Activated CD4-positive, alpha-beta T cell treated with anti-CD3 and anti-CD28 coated beads for 1 hour (primary cell): Measurements from ENCODE around the gene CTCF.

Experiments used
- DNase-seq: peaks from one replicate; pipeline ENCODE4 v3.0.0-alpha.2; 2020

CTCF gene

GRCh38 chr16:67666559-67667452, 104.5 kb downstream of the CTCF start, which contains the start of the genes C16orf86 and ENKD1:
Gene C16orf86 (plus strand): TSS chr16:67666814. CDS start chr16:67666971, 157 bp downstream.
Gene ENKD1 (minus strand): TSS chr16:67666750. CDS start chr16:67666442, 308 bp downstream.
- peak; percentile 75 for DNase-seq

- no peak for DNase-seq
These were observed 105.1 kb downstream of the CTCF start for GRCh38 chr16:67667453-67667816.

DNA sequence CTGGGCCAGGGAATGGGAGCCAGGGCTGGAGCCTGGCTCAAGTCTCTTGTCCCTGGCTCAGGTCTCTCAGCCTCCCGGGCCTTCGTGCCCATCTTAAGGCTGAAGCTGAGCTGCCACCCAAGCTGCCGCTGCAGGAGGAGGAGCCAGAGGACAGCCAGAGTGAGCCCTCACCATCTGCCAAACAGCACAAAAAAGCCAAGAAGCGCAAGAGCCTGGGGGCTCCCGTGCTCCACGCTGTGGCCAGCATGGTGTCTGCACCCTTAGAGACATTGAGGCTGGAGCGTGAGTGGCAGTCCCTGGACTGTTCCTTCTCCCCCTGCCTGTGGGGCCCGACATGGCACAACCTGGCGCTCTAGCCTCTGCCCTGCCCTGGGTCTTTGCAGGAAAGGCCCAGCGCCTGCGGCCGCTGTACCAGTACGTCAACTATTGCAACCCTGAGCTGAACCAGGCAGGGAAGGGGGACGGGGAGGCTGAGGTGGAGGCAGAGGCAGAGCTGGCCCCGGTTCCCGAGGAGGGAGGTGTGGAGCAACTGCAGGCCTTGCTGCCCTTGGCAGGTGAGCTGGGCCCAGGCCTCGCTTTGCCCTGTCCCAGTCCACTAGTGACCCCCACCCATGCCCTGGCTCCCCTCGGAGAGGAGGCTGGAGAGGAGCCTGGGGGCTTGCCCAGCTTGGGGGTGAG, 105.6 kb downstream of the CTCF start:
- peak; percentile 76 for DNase-seq

DNA sequence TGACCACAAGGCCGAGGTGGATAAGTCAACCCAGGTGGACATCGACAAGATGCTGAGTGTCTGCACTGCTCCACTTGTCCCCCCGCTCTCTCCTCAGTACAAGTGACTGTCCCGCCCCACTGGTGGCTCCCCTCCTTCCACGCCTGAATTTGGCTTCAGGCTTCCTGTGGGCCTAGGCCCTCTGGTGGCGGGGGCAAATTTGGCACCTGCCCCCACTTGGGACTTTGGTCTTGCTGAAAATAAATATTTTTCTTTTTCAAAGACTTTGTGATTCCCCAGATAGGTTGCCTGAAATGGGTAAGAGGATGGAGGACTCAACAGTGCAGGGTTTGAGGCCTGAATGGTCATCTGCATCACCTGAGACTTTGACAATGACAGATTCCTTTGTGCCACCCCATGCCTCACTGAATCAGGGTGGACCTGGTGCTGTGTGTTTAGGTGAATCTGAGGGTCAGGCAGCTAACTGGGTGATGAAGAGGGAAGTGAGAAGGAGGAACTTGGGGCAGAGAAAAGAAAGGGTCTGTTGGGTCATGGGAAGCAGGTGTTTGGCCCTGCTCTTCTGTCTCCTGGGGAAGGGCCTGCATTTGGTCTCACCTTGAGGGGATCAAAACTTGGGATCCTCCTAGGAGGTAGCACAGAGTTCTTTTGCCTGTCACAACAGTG, 106.3 kb downstream of the CTCF start:
- no peak for DNase-seq

GRCh38 chr16:67669499-67670101, 107.3 kb downstream of the CTCF start:
- no peak for DNase-seq

- no peak for DNase-seq
These were observed 110.0 kb downstream of the CTCF start for GRCh38 chr16:67672306-67672705.

GRCh38 chr16:67672739-67673662, 110.7 kb downstream of the CTCF start:
- peak; percentile 30 for DNase-seq

- DNase-seq = no peak
These were observed 111.6 kb downstream of the CTCF start for GRCh38 chr16:67673712-67674580.

DNA sequence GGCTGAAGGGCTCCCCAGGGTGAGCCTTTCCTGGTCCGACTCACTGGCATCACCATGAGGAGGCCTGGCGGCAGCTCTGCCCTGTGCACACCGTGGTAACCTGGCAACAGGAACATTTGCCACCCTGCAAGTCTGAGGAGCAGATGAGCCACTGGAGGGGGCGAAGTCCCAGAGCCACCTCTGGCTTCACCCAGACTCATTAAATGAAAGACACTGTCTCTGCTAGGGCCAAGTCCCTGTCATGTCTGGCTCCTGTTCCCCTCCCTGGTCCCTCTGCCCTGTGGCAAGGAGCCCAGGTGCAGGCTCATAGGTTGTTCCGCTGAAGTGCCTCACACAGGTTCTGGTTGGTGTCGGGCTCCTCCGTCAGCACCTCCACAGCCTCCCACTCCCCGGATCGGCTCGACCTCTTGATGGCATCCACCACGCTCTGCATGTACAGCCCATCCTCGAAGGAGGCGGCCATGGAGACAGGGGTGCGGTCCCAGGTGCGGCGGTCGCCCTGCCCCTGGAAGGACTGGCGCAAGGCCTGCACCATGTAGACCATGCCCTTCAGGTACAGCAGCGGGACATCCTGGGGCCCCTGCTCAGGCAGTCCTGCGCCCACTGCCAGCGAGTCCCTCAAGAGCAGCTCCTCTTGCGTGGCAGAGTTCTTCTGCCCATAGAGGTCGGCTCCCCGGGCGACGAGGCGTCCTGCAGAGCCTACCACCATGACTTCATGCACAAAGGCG, 112.7 kb downstream of the CTCF start:
- no peak for DNase-seq

DNA sequence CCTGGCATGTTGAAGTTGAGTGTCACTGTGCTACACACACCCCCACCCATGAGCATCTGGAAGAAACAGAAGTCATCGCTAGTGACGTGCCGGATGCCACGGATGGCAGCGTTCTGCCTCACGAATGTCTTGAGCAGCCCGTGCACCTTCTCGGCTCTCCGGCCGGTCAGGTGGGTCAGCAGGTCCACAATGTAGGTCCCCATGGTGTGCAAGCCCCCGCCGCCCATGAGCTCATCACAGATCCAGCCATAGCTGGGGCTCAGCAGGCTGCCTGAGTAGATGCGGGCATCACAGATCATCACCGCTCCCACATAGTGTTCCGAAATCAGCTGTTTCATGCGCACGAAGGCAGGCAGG, 113.2 kb downstream of the CTCF start:
- no peak for DNase-seq

DNA sequence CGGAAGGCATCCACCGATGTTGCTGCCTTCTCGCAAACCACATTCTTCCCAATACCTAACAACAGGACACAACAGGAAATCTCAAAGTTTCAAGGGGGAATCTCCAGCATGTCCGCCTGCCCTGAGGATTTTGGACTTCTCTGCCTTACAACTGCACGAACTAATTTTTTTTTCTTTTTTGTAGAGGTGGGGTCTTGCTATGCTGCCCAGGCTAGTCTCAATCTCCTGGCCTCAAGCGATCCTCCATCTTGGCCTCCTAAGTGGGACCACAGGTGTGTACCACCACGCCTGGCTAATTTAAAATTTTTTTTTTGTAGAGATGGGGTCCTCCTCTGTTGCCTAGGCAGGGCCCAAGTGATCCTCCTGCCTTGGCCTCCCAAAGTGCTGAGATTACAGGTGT, 113.7 kb downstream of the CTCF start:
- no peak for DNase-seq

DNA sequence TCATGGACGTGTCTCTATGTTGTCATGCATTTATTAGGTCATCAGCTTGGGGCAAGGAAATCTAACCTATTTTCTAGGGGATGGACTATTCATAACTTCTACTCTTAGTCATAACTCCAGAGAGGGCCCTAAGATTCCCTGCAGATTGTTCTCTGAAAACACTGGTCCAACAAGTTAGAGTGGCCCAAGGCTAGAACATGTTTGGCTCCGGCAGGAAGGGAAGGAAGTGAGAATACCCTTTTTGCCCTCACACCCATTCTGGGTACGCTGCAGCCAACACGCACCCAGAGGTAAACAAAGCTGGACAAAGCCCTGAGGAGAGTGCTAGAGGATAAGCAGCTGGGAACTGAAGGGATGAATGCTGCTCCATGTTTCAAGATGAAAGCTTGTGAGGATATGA, 114.2 kb downstream of the CTCF start:
- no peak for DNase-seq

- DNase-seq = no peak
These were observed 114.6 kb downstream of the CTCF start for GRCh38 chr16:67676939-67677338.

- no peak for DNase-seq
These were observed 115.4 kb downstream of the CTCF start for GRCh38 chr16:67677712-67678111.

GRCh38 chr16:67678354-67679023, 116.2 kb downstream of the CTCF start:
- DNase-seq = no peak

DNA sequence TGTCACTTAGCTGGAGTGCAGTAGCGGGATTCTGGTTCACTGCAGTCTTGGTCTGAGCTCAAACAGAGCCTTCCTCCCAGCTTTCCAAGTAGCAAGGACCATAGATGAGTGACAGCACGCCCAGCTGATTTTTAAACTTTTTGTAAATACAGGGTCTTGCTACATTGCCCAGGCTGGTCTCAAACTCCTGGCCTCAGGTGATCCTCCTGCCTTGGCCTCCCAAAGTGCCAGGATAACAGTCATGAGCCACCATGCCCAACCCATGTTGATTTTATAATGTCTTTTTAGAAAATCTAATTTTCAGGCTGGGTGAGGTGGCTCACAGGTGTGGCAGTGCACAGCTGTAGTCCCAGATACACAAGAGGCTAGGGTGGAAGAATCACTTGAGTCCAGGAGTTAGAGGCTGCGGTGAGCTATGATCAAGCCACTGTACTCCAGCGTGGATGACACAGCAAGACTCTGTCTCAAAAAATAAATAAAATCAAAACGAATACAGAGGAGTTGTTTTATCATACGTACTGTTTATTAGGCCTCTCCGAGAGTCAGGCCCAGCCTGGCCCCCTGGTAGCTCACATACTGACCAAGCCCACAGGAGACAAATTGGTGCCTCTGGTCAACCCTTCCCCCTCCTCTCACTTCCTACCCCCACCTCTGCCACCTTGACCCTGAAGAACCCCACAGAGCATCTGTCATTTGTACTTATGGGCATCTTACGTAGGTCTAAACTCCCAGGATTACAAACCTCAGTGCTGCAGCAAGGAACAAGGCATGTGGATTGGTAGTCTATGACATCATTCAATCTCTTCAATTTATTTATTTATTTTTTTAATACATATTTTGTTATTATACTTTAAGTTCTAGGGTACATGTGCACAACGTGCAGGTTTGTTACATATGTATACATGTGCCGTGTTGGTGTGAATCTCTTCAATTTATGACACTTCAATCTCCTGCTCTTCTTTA, 117.9 kb downstream of the CTCF start:
- DNase-seq = no peak

GRCh38 chr16:67683767-67684166, 121.4 kb downstream of the CTCF start:
- no peak for DNase-seq

GRCh38 chr16:67685388-67686112, 123.2 kb downstream of the CTCF start:
- DNase-seq = no peak
